ENCODE measurements around the gene ERP27. TPM values are rescaled to one million over a fixed set of nuclear protein-coding genes. Genes with fewer than 3 reads are reported as not detected.
A peak's percentile ranks its signal among the peaks of the same experiment; 100 is the strongest.

ERP27 gene
- total and polyA plus RNA-seq, 10 donors = 1.3 to 6.4 (median 3.8) TPM

GRCh38 chr12:14984036-14984435 is 45.7 kb upstream of the ERP27 start:
- TF ChIP-seq CTCF (IDR thresholded peaks at IDR 0.05 in 8 of 11, conservative IDR thresholded peaks at IDR 0.05 in 3 of 11) (no peak), POLR2A (IDR thresholded peaks at IDR 0.05) (no peak), POLR2AphosphoS5 (IDR thresholded peaks at IDR 0.05) (no peak)
- Histone ChIP-seq H3K4me1 (peaks cover 0 to 78% (median 32%) of the 10 kb centered on the region in 6 donors), H3K9me3 (no peaks in the 10 kb centered on the region), H3K36me3 (no peaks in the 10 kb centered on the region), H3K4me3 (no peak overlapping the region), H3K27ac (peak overlapping the region in 5 of 8 donors; percentile 52 to 85 (median 81)), H3K27me3 (replicated peaks in 1 of 7) (no peaks in the 10 kb centered on the region)
- intact Hi-C loops (cut with DNase I; ENCODE audit: low total_unique reads) = no loop called here
- 52 to 74% (median 65%) methylated on average over 1 of the region's 1 CpG for WGBS, 5 donors
- DNase-seq = no peak

GRCh38 chr12:14982991-14983390 is 44.7 kb upstream of the ERP27 start:
- no peak for DNase-seq
- H3K27me3 ChIP-seq (replicated peaks in 1 of 7) = no peaks in the 10 kb centered on the region
- intact Hi-C loops (cut with DNase I; ENCODE audit: low total_unique reads) = loop anchor here (2.0 kb wide), 1 partner anchor 22 kb away; the partner anchor contains the start of gene ARHGDIB
- peak overlapping the region in 1 of 8 donors; percentile 25 for H3K4me3 ChIP-seq
- WGBS, 5 donors = 20 to 29% (median 25%) methylated on average over 2 of the region's 2 CpGs
- H3K27ac ChIP-seq = peak overlapping the region in 7 of 8 donors; percentile 24 to 85 (median 78)
- H3K9me3 ChIP-seq = no peaks in the 10 kb centered on the region
- H3K4me1 ChIP-seq = peaks cover 0 to 81% (median 32%) of the 10 kb centered on the region in 6 donors
- no peaks in the 10 kb centered on the region for H3K36me3 ChIP-seq
- TF ChIP-seq POLR2AphosphoS5 (IDR thresholded peaks at IDR 0.05) (no peak), CTCF (IDR thresholded peaks at IDR 0.05 in 8 of 11, conservative IDR thresholded peaks at IDR 0.05 in 3 of 11) (no peak), POLR2A (IDR thresholded peaks at IDR 0.05) (no peak)

- Histone ChIP-seq H3K4me1 (peaks cover 0 to 78% (median 32%) of the 10 kb centered on the region in 6 donors), H3K9me3 (no peaks in the 10 kb centered on the region), H3K27me3 (replicated peaks in 1 of 7) (no peaks in the 10 kb centered on the region), H3K36me3 (no peaks in the 10 kb centered on the region), H3K4me3 (peak overlapping the region in 1 of 8 donors; percentile 25), H3K27ac (peak overlapping the region in 7 of 8 donors; percentile 24 to 85 (median 78))
- TF ChIP-seq CTCF (IDR thresholded peaks at IDR 0.05 in 8 of 11, conservative IDR thresholded peaks at IDR 0.05 in 3 of 11) (no peak), POLR2AphosphoS5 (IDR thresholded peaks at IDR 0.05) (no peak), POLR2A (IDR thresholded peaks at IDR 0.05) (no peak)
- DNase-seq = no peak
- WGBS, 5 donors = 44 to 94% (median 76%) methylated on average over 1 of the region's 1 CpG
- intact Hi-C loops (cut with DNase I; ENCODE audit: low total_unique reads) = loop anchor here (2.0 kb wide), 1 partner anchor 22 kb away; the partner anchor contains the start of gene ARHGDIB
Observed at GRCh38 chr12:14982562-14982961, 44.2 kb upstream of the ERP27 start.

GRCh38 chr12:14981049-14981448 is 42.7 kb upstream of the ERP27 start:
- H3K9me3 ChIP-seq = no peaks in the 10 kb centered on the region
- peak overlapping the region in 1 of 8 donors; percentile 26 for H3K4me3 ChIP-seq
- peak overlapping the region in 7 of 8 donors; percentile 16 to 85 (median 78) for H3K27ac ChIP-seq
- WGBS, 5 donors = 53 to 70% (median 55%) methylated on average over 2 of the region's 2 CpGs
- peaks cover 0 to 86% (median 32%) of the 10 kb centered on the region in 6 donors for H3K4me1 ChIP-seq
- H3K36me3 ChIP-seq = no peaks in the 10 kb centered on the region
- TF ChIP-seq POLR2AphosphoS5 (IDR thresholded peaks at IDR 0.05) (peak in 1 of 3 donors; percentile 63), POLR2A (IDR thresholded peaks at IDR 0.05) (no peak), CTCF (IDR thresholded peaks at IDR 0.05 in 8 of 11, conservative IDR thresholded peaks at IDR 0.05 in 3 of 11) (no peak)
- no peak for DNase-seq
- no peaks in the 10 kb centered on the region for H3K27me3 ChIP-seq (replicated peaks in 1 of 7)
- intact Hi-C loops (cut with DNase I; ENCODE audit: low total_unique reads) = no loop called here
